Tibial nerve (tissue), 3 donors: ENCODE results near the gene HECTD4.

ENCODE experiments used
- CTCF ChIP-seq, 5 experiments: fragments of 200-600 bp in 3 of 5; fragments of 450-650 bp in 2 of 5; sonication (generic) in 3 of 5; IDR thresholded peaks; one replicate each; pipeline ENCODE4 v1.5.1; 2016 to 2019; ENCODE audit warnings: antibody characterized with exemption in 5 of 5, mild to moderate bottlenecking in 3 of 5, moderate library complexity in 2 of 5
- POLR2A ChIP-seq, 2 donors: fragments of 450-650 bp; IDR thresholded peaks; one replicate each; pipeline ENCODE4 v1.6.1; 2017; ENCODE audit warnings: antibody characterized with exemption in 2 of 2, mild to moderate bottlenecking in 2 of 2, moderate library complexity in 2 of 2

- TF ChIP-seq CTCF (IDR thresholded peaks at IDR 0.05) (no peak), POLR2A (IDR thresholded peaks at IDR 0.05) (no peak)
These were observed 54.9 kb downstream of the HECTD4 start for GRCh38 chr12:112327209-112327938.
